ENCODE data around the gene IL1RAPL2. TPM values are rescaled to one million over a fixed set of nuclear protein-coding genes. Genes with fewer than 3 reads are reported as not detected.

The IL1RAPL2 gene
- polyA plus RNA-seq, 1 of the 3 experiments (the other 2 are of a cell fraction) = 0.13 TPM

DNA sequence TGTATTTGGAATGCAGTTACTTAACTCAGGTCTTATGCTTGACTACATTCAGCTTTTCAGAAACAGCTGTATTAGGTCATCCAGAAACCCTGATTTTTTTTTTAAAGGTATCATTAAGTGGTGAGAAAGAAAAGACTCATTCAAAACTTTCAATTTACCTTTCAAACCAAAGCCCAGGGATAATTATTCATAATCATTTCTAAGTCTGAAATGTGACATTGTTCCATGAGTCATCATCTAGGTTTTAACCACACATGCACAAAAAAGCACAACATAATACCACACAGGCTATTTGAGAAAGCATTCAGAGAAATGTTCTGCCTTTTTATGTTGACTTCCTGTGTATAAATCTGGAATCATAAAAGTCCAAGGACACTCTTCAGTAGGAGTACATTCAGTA, 288.2 kb downstream of the IL1RAPL2 start:
- Histone ChIP-seq H3K27ac (ENCODE audit: low read depth in 2 of 2, low read length in 1 of 2) (no peak overlapping the region), H2AFZ (ENCODE audit: low read depth) (no peak overlapping the region), H4K20me1 (ENCODE audit: insufficient read depth) (no peaks in the 10 kb centered on the region), H3K4me1 (ENCODE audit: control insufficient read depth in 1 of 2, insufficient read depth in 2 of 2, low read depth in 1 of 2, low read length in 1 of 2) (no peaks in the 10 kb centered on the region), H3K4me3 (ENCODE audit: low read depth in 2 of 2, low read length in 1 of 2) (no peak overlapping the region), H3K27me3 (ENCODE audit: insufficient read depth) (no peaks in the 10 kb centered on the region; the same call in 1 of the 2 replicates), H3K79me2 (ENCODE audit: insufficient read depth) (no peaks in the 10 kb centered on the region), H3K9ac (no peak overlapping the region), H3K9me2 (no peaks in the 10 kb centered on the region), H3F3A (replicated peaks; ENCODE audit: insufficient read depth) (no peaks in the 10 kb centered on the region), H3K36me3 (replicated peaks in 1 of 2; ENCODE audit: control insufficient read depth in 1 of 2, insufficient read depth in 2 of 2, low read length in 1 of 2) (no peaks in the 10 kb centered on the region), H3K9me3 (no peaks in the 10 kb centered on the region), H3K4me2 (no peak overlapping the region)
- no peak for TF ChIP-seq RAD21 (IDR thresholded peaks at IDR 0.05; ENCODE audit: low read length)
- no peak for TF ChIP-seq USF2 (IDR thresholded peaks at IDR 0.05; ENCODE audit: borderline replicate concordance, low read depth, low read length)
- no peak for TF ChIP-seq GATA2 (CRISPR knock-in tag; IDR thresholded peaks at IDR 0.05)
- no peak for TF ChIP-seq RCOR1 (IDR thresholded peaks at IDR 0.05; ENCODE audit: low read length)
- TF ChIP-seq CHD2 (IDR thresholded peaks at IDR 0.05; ENCODE audit: low read length, partially characterized antibody) = no peak
- TF ChIP-seq EZH2phosphoT487 (IDR thresholded peaks at IDR 0.05; ENCODE audit: borderline replicate concordance, low read depth) = no peak
- no peak for TF ChIP-seq RXRA (IDR thresholded peaks at IDR 0.05; ENCODE audit: borderline replicate concordance, low read depth)
- no peak for TF ChIP-seq TEAD4 (IDR thresholded peaks at IDR 0.05; ENCODE audit: borderline replicate concordance, insufficient read depth)
- TF ChIP-seq NRF1 (IDR thresholded peaks at IDR 0.05; ENCODE audit: low read depth, low read length) = no peak
- TF ChIP-seq NFIC (IDR thresholded peaks at IDR 0.05; ENCODE audit: borderline replicate concordance) = no peak
- DNase-seq = no peak
- ChIA-PET CTCF (no interaction called here), POLR2A (no interaction called here)

DNA sequence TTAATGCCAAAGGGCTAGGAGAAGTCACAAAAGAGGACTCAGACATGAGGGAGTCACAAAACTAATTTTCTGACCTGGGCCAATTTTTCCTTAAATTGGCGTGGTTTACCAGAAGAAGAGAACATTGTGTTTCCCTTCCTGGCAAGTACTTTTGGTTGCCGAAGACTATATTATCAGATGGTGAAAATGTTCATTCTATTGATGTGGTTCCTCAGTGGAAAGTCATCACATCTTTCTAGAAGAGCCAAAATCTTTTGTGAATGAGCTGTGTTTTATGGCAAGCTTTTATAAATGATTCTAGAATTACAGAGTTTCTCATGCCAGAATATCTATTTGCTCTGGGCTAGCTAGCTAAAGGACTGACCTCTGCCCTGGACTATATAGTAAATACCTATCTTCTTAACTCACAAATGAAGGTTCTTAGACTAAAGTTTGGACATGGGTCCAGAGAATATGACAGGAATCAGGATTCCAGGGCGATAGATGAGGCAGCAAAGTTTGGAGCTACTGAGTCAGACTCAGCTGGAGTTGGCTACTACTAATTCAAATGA, 288.9 kb downstream of the IL1RAPL2 start:
- Histone ChIP-seq H3K9ac (no peak overlapping the region), H3K4me1 (ENCODE audit: control insufficient read depth in 1 of 2, insufficient read depth in 2 of 2, low read depth in 1 of 2, low read length in 1 of 2) (no peaks in the 10 kb centered on the region), H4K20me1 (ENCODE audit: insufficient read depth) (no peaks in the 10 kb centered on the region), H3K9me3 (no peaks in the 10 kb centered on the region), H3K27ac (ENCODE audit: low read depth in 2 of 2, low read length in 1 of 2) (no peak overlapping the region), H3K79me2 (ENCODE audit: insufficient read depth) (no peaks in the 10 kb centered on the region), H3K4me2 (no peak overlapping the region), H3K4me3 (ENCODE audit: low read depth in 2 of 2, low read length in 1 of 2) (no peak overlapping the region), H2AFZ (ENCODE audit: low read depth) (no peak overlapping the region), H3K36me3 (replicated peaks in 1 of 2; ENCODE audit: control insufficient read depth in 1 of 2, insufficient read depth in 2 of 2, low read length in 1 of 2) (no peaks in the 10 kb centered on the region), H3F3A (replicated peaks; ENCODE audit: insufficient read depth) (no peaks in the 10 kb centered on the region), H3K27me3 (ENCODE audit: insufficient read depth) (no peaks in the 10 kb centered on the region; the same call in 1 of the 2 replicates), H3K9me2 (no peaks in the 10 kb centered on the region)
- TF ChIP-seq, protein P1, sequence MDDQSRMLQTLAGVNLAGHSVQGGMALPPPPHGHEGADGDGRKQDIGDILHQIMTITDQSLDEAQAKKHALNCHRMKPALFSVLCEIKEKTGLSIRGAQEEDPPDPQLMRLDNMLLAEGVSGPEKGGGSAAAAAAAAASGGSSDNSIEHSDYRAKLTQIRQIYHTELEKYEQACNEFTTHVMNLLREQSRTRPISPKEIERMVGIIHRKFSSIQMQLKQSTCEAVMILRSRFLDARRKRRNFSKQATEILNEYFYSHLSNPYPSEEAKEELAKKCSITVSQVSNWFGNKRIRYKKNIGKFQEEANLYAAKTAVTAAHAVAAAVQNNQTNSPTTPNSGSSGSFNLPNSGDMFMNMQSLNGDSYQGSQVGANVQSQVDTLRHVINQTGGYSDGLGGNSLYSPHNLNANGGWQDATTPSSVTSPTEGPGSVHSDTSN (IDR thresholded peaks at IDR 0.05) = no peak
- TF ChIP-seq RFX5 (IDR thresholded peaks at IDR 0.05; ENCODE audit: low read length) (no peak), YY1 (IDR thresholded peaks at IDR 0.05; ENCODE audit: low read depth) (no peak), MEF2A (IDR thresholded peaks at IDR 0.05; ENCODE audit: borderline replicate concordance, low read depth) (no peak)
- 0% methylated on average over 3 of the region's 3 CpGs for WGBS (ENCODE audit: low lambda C conversion rate)
- CTCF ChIA-PET = no interaction called here
- no peak for DNase-seq
- POLR2A ChIA-PET = no interaction called here

All from SK-N-SH (cell line).